HG03103 (cell line): ENCODE data around the gene RPS10.
"Not testable (repeated sequence)": the region's sequence is repeated elsewhere in the genome, so short reads cannot be mapped to it uniquely, and the experiment has no call there.

Source experiments
- ATAC-seq: cut with Tn5 transposase; IDR thresholded peaks from one replicate; pipeline ENCODE4 v1.9.1; 2021; ENCODE audit warnings: low read depth; ENCODE audit not compliant: unreplicated experiment

Gene RPS10

GRCh38 chr6:34374508-34374907, 51.4 kb downstream of the RPS10 start:
- ATAC-seq = no peak

- ATAC-seq = no peak
Measured at GRCh38 chr6:34374069-34374468, 51.8 kb downstream of the RPS10 start.

- no peak for ATAC-seq
Measured at GRCh38 chr6:34373511-34373910, 52.4 kb downstream of the RPS10 start.

- not testable (repeated sequence) for ATAC-seq
Measured at GRCh38 chr6:34371865-34372264, 54.0 kb downstream of the RPS10 start.

- ATAC-seq = no peak
Measured at GRCh38 chr6:34370361-34370760, 55.5 kb downstream of the RPS10 start.

- ATAC-seq = no peak
Measured at GRCh38 chr6:34369385-34369784, 56.5 kb downstream of the RPS10 start.
